Stimulated activated CD4-positive, alpha-beta T cell treated with anti-CD3 and anti-CD28 coated beads, Interleukin-12 subunit alpha, Interleukin-12 subunit beta, amount 100 ng/mL, for 4 hours (primary cell): ENCODE measurements around the gene TRAF3.

Source experiments
- DNase-seq: peaks from one replicate; pipeline ENCODE4 v3.0.0-alpha.2; 2020

Gene TRAF3

DNA sequence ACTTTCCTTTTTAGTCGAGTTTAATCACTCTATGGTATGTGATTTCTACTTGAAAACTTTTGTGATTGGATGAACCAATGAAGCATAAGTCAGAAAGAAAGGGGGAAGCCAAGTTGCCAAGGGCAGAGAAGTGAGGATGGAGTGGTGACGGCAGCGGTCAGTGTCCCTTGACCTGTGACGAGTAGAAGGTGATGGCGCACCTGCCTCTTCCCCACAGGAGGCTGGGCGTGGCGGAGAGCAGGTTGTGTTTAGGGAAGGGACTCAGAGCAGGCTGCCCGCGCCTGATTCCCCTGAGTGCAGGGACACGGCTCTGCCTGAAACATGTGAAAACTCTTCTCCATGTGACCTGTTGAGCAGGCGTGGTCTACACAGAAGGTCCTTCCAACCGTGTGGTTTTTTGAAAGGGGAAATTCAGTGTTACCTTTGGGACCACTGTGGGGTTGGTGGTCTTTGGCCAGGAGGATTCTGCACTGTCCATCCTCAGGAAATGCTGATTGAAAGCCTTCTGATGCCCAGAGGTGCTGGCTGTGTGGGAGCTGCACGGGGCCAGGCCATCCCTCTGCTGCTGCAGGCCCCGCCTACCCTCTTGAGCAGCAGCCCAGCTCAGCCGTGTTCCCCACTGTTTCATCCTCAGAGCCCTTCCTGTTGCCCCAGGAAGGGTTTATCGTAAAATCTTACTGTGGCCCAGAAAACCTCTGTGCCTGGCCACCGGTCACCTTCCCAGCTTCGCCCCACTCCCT is 121.7 kb downstream of the TRAF3 start:
- no peak for DNase-seq

DNA sequence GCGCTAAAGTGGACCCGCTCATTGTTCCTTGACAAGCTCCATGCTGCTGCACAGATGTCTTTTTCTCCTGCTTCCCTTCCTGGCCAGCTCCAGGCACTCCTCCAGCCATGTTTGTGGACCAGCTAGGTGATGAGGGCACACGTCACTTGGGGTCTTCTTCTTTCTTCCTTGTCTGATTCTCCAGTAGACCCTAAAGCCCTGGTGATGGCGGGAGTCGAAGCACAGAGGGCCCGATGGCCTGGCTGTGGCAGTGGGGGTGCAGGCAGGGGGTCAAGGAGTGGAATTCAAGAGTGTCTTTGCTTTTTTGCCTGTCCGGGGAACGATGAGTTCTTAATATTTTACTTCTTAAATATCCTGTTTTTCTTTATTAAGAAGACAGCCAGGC is 122.3 kb downstream of the TRAF3 start:
- DNase-seq, result no peak

DNA sequence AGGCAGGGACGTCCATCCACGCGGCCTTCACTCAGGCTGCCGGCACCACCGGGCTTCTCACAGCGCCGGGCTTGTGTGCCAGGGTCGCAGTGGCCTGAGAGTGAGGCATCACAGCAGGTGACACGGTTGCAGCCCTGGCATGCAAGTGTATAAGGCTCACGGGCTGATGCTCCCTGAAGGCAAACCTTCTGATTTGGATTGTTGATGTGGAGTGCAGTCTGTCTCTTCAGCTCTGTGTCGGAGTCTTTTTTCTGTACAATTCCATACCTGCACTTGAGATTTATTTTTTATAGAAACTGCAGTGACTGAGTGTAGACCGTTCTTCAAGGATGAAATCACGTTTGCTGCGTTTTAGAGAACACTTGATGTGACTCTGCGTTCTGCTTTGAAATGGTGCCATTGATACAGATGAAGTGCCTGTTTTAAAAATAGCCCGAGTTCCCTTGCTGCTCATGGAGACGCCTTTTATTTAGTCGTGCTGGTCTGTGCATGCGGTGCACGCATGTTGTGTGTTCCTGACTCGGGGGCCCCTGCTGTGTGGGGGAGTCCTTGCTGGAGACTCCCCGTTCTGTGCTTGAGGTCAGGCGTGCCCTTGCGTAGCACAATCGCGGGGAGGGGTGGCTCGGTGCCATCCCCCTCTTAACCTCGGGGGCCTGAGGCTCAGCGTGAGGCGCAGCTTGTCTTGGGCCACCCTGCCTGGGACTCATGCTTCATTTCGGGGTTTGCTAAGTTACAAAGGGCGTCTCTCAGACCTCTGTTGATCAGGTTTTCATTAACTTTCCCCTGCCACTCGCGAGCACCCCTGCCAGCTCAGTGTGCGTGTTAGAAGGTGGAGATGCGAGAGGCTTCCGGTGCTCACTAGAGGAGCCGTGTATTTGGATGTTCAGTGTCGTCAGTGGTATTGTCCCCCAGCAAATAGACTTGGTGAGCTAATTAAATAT is 123.7 kb downstream of the TRAF3 start:
- no peak for DNase-seq

DNA sequence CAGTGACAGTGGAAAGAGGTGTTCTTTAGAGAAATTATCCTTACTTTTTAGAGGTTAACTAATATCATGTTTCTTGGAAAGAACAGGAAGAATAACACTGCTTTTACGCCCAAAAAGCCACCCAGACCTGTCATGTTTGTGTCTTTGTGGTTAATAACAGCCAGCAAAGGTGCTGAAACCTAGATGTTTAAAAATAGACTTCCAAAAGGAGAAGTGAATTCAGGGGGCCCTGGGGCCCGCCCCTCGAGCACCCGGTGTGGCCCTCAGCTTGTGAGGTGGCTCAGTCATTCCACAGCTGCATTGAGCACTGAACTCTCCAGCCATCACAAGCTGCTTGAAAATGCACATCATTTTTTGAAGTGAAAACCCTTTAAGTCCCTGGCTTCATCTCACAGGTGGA is 124.4 kb downstream of the TRAF3 start:
- DNase-seq, result no peak

DNA sequence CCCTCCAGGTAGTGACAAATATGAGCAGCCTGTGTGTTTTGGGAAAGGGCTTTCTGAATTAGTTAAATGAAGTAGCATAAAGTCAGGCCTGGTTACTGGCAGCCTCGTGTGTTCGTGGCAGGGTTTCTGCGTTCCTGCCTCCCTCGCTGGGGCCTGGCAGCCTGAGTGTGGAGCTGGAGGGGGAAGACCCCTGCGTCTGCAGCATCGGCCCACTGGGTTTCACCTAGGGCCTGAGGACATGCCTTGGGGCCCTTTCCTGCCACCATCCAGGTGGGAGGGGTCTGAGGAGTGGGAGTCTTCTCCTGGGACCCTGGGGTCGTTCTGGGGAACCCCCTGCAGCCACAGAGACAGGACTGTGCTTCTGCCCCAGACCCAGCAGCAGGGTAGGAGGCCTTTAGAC is 124.8 kb downstream of the TRAF3 start:
- no peak for DNase-seq

DNA sequence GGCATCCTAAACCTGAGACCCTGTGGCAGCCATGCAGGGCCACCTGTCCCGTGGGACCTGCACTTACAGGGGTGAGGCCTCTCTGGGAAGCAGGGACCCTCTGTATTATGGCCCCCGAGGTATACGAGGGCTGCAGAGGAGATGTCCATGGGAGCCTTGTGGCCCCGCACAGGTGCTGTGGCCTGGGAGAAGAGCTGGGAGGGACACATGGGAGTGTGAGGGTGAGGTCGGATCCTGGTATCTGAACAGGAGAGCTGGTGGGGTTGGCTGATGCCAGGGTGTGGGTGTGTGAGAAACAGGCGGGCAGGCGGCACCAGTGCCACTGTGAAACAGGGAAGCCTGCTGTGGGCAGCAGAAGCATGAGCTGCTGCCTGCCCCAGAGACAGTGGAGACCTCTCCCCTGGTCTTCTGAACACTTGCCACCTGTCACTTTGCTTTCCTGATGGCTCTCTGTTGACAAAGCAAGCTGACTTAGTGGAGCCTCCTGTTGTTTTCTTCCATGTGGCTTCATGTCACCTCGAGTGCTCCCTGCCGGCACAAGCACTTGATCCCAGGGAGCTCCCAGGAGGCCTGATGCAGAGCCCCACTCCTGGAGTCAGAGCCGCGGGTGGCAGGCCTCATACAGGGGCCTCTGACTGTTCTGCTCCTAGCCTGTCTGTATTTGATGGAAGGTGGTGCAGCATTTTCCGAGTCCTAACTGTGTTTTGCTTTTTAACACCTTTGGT is 125.4 kb downstream of the TRAF3 start:
- DNase-seq, result no peak

DNA sequence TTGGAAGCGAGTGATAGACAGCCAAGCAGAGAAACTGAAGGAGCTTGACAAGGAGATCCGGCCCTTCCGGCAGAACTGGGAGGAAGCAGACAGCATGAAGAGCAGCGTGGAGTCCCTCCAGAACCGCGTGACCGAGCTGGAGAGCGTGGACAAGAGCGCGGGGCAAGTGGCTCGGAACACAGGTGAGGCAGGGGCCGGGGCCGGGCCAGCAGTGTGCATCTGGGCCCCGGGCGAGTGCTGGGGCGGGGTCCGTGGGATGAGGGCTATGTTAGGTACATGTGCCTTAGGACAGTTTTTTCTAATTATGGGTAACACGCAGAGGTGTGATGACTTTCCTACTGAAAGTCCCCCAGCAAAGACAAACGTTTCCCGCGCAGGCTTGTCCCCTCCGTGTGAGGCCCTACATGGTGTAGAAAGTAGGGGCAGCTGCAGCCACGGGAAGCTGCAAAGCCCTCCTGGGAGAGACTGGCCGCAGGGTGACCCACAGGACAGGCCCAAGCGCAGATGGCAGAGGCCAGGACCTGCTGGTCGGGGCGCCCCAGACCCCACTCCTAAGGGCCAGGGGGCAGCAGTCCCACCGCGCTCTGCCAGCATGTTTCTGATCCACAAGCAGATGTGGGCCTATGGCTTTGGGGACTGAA is 126.1 kb downstream of the TRAF3 start:
- DNase-seq, result no peak

DNA sequence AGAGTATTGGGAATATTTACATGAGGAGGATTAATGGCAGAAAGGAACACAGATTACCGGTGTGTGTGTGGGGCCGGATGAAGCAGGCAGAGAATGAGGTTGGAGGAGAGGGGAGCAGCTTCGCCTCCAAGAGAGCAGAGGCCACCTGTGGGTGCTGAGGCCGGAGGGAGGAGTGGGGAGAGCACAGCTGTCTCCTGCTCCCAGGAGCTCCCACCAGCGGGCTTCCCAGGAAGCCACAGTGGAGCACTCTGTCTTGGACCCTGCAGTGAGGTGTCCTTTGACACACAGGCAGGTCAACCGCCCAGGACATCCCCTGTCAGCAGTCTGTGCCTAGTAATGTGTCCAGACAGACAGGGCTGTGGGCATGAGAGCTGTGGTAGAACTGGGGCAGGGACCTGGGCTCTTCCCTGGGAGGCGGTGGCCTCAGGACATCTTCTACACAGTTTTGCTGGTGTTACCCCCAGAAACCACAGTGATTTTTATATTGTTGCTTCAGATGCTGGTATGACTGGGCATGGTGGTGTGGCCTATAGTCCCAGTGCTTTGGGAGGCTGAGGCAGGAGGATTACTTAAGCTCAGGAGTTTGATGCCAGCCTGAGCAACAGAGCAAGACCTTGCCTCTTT is 126.8 kb downstream of the TRAF3 start:
- DNase-seq, result no peak

DNA sequence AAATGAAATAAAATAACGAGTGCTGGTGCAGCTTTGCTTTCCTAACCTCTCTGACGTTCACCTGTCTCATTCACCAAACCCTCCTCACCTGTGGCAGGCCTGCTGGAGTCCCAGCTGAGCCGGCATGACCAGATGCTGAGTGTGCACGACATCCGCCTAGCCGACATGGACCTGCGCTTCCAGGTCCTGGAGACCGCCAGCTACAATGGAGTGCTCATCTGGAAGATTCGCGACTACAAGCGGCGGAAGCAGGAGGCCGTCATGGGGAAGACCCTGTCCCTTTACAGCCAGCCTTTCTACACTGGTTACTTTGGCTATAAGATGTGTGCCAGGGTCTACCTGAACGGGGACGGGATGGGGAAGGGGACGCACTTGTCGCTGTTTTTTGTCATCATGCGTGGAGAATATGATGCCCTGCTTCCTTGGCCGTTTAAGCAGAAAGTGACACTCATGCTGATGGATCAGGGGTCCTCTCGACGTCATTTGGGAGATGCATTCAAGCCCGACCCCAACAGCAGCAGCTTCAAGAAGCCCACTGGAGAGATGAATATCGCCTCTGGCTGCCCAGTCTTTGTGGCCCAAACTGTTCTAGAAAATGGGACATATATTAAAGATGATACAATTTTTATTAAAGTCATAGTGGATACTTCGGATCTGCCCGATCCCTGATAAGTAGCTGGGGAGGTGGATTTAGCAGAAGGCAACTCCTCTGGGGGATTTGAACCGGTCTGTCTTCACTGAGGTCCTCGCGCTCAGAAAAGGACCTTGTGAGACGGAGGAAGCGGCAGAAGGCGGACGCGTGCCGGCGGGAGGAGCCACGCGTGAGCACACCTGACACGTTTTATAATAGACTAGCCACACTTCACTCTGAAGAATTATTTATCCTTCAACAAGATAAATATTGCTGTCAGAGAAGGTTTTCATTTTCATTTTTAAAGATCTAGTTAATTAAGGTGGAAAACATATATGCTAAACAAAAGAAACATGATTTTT is 128.2 kb downstream of the TRAF3 start:
- DNase-seq, result no peak

DNA sequence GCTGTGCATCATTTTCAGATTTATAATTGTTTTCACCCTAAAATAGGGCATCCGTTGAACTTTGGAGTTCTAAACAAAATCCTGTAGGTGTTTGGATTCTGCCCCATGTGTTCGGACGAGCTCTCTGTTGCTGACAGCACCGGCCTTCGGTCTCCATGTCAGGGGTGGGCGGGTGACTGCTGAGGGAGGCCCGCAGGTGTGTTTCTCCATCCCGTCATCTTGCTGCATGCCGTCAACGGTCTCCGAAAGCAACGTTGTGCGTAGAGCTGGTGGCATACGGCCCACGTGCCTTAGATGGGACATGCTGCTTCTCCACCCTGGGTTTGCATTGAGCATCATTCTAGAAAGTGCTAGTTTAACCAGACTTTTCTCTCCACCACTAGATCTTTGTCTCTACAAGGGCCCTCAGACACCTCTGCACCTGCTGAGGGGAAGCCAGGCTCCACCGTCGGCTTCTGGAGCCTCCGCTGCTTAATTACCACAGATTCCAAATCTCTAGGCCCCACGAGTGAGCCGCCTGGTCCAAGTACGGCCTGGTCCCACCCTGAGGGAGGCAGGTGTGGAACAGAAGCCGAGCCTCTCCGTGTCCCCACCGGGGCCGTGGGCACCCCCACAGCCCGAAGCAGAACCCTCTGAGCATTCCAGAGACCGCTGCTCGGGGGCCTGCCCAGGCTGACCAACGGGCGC is 129.5 kb downstream of the TRAF3 start:
- no peak for DNase-seq

DNA sequence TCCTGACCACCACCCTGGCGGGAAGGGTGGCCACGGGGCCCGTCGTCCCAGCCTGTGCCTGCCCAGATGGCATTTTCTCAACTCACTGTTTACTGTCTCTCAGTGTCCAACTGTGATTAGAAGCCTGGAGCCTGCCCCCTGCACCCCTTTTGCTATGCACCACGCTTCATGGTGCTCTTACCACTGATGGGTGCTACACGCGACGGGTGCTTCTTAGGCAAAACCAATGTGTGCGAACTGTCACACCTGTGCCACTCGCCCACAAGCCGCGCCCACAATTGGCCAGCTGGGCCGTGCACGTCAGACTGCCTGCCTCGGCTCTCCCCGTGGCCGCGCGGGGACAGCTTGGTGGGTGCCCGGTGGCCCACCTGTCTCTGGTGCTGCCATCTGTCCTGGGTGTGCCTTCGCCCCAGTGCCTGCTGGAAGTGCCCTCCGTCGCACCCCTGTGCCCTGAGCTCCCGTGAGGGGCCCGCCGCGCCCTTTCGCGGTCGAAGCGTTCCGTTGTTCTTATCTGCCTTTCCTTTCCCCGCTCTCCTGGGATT is 130.1 kb downstream of the TRAF3 start:
- no peak for DNase-seq

DNA sequence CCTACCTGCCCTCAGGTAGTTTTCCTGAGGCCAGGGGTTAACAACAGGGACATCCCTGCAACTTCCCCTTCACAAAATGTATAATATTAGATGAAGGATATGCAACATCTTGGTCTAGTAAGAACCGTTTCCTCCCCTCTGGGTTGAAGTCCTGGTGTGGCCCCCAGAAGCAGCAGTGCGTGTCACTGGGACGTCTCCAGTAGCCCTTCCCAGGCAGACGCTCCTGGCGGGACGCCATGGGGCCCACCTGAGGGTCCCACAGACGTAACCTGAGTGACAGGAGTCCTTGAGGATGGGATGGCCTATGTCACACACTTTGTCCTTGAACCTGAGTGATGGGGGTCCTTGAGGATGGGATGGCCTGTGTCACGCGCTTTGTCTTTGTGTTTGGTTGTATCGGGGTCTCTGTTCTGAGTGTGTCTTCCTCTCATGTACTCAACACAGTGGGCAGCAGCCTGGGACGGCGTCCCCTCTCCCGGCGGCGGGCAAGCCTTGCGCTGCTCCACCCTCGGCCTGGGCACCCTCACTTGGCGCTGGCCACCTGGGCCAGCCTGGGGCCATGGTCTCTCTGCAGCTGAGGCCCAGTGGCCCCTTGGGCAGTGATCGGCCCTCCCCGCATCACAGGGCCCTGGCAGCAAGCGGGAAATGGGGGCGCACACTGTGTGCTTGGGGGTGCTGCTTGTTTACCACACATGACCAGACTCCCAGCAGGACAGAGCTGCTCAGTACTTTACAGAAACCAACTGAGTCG is 130.9 kb downstream of the TRAF3 start:
- no peak for DNase-seq

DNA sequence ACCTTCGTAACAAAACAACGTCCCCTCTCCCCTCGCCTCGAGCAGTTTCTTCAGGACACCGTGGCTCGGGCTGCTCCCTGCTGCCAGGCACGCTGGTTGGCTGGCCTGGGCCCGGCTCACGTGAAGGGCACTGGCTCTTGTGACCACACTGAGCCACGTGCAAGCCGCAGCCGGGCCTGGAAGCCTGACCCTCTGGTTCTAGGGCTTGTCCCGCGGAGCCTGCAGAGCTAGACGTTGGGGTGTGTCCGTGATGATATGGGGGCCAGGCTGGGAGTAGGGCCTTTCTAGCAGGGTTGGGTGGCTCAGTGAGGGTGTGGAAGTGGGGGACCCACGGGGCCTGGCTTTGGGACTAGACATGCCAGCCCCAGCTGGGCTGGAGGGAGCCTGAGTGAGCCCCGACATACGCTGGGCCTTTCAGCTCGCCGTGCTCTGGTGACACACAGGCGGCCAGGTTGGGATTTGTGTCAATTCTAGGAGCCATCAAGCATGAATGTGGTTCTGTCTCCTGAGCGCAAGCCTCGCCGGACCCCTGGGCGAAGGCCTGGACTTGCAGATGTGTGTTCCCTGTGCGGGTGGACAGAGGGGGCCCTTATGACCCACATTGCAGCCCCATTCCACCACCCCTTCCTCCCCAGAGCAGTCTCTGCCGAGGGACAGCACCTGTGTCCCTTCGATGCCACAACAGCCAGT is 131.7 kb downstream of the TRAF3 start:
- DNase-seq, result no peak

DNA sequence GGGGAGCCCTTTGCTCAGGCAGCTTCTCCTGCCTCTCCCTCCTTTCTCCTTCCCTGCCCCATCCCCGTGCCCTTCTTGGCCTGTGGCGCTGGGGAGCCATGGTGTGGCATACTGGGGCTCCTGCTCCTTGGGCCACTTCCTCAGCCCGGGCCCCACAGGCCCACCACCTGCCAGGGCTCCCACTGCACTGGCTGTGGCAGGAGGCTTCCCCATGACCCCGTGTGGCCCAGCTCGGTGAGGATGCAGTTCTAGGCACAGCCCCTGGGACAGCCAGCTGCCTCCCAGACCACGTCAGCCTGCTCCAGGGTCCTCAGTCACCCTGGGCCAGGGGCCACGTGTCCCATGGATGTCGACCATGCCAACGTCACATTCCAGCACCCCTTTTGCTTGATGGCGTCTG is 132.2 kb downstream of the TRAF3 start:
- no peak for DNase-seq

DNA sequence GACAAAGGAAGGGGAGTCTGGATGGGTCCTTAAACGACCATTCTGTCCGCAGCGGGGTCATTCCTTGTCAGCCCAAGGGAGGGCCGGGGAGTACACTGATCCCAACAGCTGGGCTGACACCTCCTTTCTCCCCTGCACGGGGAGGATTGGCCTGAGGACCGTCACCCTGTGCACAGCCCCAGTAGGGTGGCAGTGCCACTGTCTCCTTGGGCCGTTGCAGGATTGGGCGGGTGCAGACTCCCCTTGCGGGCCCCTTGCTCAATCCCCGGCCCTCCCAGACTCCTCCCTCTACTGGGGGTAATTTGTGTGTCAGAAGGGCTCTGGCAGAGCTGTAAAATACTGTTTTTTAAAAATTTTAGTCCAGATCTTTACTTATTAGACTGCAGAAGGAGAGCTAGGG is 132.7 kb downstream of the TRAF3 start:
- no peak for DNase-seq

DNA sequence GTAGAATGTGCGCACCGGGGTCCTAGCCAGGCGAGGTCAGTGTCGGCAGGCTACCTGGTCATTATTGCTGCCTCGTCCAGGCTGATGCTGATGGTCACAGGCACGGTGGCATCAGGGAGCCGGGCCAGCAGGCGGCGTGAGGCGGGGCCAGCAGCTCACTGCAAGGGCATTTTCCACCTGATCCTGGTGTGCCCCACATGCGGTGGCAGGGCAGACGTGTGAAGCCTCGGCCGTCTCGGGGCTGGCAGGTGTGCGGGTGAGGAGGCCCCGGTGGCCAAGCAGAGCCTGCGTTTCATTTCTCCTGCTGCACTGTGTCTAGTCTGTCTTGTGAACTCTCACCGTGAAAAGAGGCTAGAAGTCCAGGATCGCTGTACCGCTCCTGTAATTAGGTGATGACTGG is 133.2 kb downstream of the TRAF3 start:
- no peak for DNase-seq

DNA sequence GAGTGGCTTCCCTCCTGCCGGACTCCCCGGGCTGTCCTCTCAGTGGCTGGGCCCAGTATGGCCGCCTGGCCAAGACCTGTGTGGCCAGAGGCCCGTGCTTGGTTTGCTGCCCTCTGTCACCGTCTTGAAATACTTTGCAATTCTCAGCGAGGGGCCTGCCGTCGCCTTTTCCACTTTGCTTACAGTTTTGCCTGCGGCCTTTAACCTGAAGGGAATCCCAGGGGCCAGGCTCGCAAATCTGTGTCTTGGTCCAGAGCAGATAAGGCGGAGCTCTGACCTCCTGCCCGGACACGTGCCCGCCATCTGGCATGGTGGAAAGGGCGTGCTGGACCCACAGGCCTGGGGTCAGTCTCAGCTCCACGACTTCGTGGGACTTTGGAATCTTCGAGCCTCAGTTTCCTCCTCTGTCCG is 134.3 kb downstream of the TRAF3 start:
- DNase-seq, result no peak

DNA sequence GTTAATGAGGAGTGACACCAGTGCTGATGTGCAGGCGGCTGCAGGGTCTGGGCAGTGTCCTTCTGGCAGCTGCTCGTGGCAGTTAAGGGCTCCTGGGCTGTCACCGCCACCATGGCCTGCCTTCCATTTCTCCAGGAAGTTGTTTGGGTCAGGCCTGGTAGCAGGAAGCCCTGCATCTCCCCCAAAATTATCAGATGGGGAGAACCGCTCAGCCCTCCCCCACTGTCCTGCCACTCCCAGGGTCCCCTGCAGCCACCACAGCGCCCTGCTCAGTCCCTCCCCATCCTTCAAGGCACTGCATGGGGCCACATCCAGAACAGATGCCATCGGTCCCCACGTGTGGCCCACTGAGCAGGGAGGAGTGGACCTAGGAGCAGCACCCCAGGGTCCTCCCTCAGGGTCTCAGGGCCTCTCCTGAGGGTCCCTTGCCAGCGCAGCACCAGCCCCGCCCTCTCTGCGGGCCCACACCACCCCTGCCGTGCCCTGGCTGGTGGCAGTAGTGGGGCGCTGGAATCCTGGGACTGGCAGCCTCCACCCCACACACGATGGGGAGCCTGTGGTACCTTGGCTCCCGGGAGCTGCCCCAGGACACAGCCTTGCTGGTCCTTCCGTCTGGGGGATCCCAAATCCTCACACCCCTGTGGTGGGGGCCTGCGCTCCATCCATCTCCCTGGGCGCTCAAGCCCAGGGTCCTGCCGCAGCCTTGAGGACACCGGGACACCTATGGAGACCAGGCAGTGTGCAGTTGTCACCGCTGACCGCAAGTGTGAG is 134.9 kb downstream of the TRAF3 start:
- DNase-seq, result no peak
